BLaER1 (cell line): ENCODE results near the gene PHF10.
A peak's percentile ranks its signal among the peaks of the same experiment; 100 is the strongest.

ENCODE experiments used
- H3K27ac ChIP-seq: shearing (Covaris generic); formaldehyde crosslinking; 2 replicates; pipeline ENCODE4 v1.8.1; 2022
- H3K27me3 ChIP-seq: shearing (Covaris generic); formaldehyde crosslinking; 2 replicates; pipeline ENCODE4 v1.8.1; 2022
- H3K36me3 ChIP-seq: shearing (Covaris generic); formaldehyde crosslinking; 2 replicates; pipeline ENCODE4 v1.8.1; 2022
- H3K4me1 ChIP-seq: shearing (Covaris generic); formaldehyde crosslinking; 2 replicates; pipeline ENCODE4 v1.8.1; 2022
- H3K4me2 ChIP-seq: shearing (Covaris generic); formaldehyde crosslinking; 2 replicates; pipeline ENCODE4 v1.8.1; 2022
- H3K4me3 ChIP-seq: shearing (Covaris generic); formaldehyde crosslinking; 2 replicates; pipeline ENCODE4 v1.8.1; 2022
- H3K9ac ChIP-seq: shearing (Covaris generic); formaldehyde crosslinking; 2 replicates; pipeline ENCODE4 v1.8.1; 2022
- H3K9me3 ChIP-seq: shearing (Covaris generic); formaldehyde crosslinking; 2 replicates; pipeline ENCODE4 v1.8.1; 2022
- H4K20me1 ChIP-seq: shearing (Covaris generic); formaldehyde crosslinking; 2 replicates; pipeline ENCODE4 v1.8.1; 2022
- Cebpa-rat ChIP-seq: shearing (Covaris generic); IDR thresholded peaks from 2 replicates; pipeline ENCODE4 v1.8.1; 2022

The PHF10 gene

DNA sequence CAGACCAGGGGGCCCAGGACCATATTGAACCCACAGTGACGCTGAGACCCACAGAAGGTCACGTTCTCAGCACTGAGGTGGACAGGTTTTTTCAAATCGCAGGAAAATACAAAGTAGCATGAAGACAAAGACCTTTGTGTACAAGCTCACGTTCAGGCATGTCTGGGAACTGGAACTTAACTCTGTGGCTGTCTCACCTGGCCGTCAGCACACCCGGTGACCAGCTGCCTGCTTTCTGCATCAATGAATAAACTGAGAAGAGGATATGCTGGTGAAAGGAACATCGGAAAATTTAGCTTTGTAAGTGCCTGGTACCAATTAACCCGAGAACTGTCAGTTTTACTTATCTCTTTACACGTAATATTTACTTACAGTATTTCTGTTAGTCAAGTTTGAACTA lies 59.0 kb downstream of the PHF10 start:
- Histone ChIP-seq H3K36me3 (peaks cover 72% of the 10 kb centered on the region), H3K27me3 (no peaks in the 10 kb centered on the region), H4K20me1 (no peaks in the 10 kb centered on the region), H3K4me1 (peaks cover 8% of the 10 kb centered on the region), H3K27ac (no peak overlapping the region), H3K4me2 (no peak overlapping the region), H3K9me3 (no peaks in the 10 kb centered on the region), H3K4me3 (no peak overlapping the region), H3K9ac (no peak overlapping the region)
- TF ChIP-seq Cebpa-rat, result no peak

- H3K36me3 ChIP-seq, result peaks cover 77% of the 10 kb centered on the region
- H3K9ac ChIP-seq, result no peak overlapping the region
- peaks cover 6% of the 10 kb centered on the region for H3K4me1 ChIP-seq
- no peak overlapping the region for H3K4me2 ChIP-seq
- H3K9me3 ChIP-seq, result no peaks in the 10 kb centered on the region
- H3K27ac ChIP-seq, result no peak overlapping the region
- no peaks in the 10 kb centered on the region for H3K27me3 ChIP-seq
- no peak overlapping the region for H3K4me3 ChIP-seq
- H4K20me1 ChIP-seq, result no peaks in the 10 kb centered on the region
- TF ChIP-seq Cebpa-rat, result no peak
These were observed 60.1 kb downstream of the PHF10 start for GRCh38 chr6:169664227-169664626.

DNA sequence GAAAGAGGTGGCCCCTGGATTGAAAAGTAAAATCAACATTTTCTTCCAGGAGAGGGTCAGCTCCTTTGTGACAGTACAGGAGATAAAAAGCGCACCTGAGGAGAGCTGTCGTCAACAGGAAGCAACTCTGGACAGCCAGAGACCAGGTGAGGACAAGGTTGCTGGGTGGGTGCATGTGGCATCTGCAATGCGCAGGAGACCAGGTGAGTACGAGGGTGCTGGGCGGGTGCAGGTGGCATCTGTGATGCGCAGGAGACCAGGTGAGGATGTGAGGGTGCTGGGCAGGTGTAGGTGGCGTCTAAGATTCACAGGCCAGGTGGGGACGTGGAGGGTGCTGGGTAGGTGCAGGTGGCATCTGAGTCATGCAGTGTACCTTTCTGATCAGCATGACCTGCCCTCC lies 60.8 kb downstream of the PHF10 start:
- Histone ChIP-seq H3K9me3 (no peaks in the 10 kb centered on the region), H3K4me3 (no peak overlapping the region), H3K9ac (no peak overlapping the region), H3K36me3 (peaks cover 75% of the 10 kb centered on the region), H3K4me1 (peaks cover 14% of the 10 kb centered on the region), H4K20me1 (no peaks in the 10 kb centered on the region), H3K27me3 (no peaks in the 10 kb centered on the region), H3K27ac (no peak overlapping the region), H3K4me2 (no peak overlapping the region)
- no peak for TF ChIP-seq Cebpa-rat

GRCh38 chr6:169661391-169661756 lies 62.9 kb downstream of the PHF10 start:
- peaks cover 35% of the 10 kb centered on the region for H3K4me1 ChIP-seq
- no peak overlapping the region for H3K4me3 ChIP-seq
- peaks cover 68% of the 10 kb centered on the region for H3K36me3 ChIP-seq
- H3K9ac ChIP-seq, result no peak overlapping the region
- H4K20me1 ChIP-seq, result no peaks in the 10 kb centered on the region
- no peak for TF ChIP-seq Cebpa-rat
- no peak overlapping the region for H3K4me2 ChIP-seq
- H3K27me3 ChIP-seq, result no peaks in the 10 kb centered on the region
- no peak overlapping the region for H3K27ac ChIP-seq
- no peaks in the 10 kb centered on the region for H3K9me3 ChIP-seq

DNA sequence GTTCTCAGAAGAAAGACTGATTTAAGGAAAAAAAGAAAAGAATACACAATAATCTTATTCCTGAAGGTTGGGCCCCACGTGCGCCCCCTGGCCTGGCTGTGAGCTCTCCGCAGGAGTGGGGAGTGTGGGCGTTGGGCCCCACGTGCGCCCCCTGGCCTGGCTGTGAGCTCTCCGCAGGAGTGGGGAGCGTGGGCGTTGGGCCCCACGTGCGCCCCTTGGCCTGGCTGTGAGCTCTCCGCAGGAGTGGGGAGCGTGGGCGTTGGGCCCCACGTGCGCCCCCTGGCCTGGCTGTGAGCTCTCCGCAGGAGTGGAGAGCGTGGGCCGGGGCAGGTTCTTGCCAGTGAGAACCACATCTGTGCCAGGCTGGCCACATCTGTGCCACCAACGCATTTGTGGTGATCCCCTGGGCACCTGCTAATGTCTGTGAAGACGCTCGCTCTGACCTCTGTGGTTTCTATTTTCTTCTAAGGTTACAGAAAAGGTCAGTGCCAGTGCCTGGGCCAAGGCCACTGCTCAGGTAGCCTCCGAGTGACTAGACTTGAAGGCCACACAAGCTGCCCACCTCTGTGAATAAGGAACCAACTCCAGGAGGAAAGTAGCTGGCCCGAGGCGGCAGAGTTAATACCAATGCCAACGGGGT lies 63.4 kb downstream of the PHF10 start:
- H3K9me3 ChIP-seq, result no peaks in the 10 kb centered on the region
- H3K4me1 ChIP-seq, result peaks cover 40% of the 10 kb centered on the region
- H3K27me3 ChIP-seq, result no peaks in the 10 kb centered on the region
- no peaks in the 10 kb centered on the region for H4K20me1 ChIP-seq
- H3K4me2 ChIP-seq, result no peak overlapping the region
- H3K27ac ChIP-seq, result no peak overlapping the region
- H3K9ac ChIP-seq, result no peak overlapping the region
- TF ChIP-seq Cebpa-rat, result no peak
- H3K36me3 ChIP-seq, result peaks cover 70% of the 10 kb centered on the region
- no peak overlapping the region for H3K4me3 ChIP-seq

DNA sequence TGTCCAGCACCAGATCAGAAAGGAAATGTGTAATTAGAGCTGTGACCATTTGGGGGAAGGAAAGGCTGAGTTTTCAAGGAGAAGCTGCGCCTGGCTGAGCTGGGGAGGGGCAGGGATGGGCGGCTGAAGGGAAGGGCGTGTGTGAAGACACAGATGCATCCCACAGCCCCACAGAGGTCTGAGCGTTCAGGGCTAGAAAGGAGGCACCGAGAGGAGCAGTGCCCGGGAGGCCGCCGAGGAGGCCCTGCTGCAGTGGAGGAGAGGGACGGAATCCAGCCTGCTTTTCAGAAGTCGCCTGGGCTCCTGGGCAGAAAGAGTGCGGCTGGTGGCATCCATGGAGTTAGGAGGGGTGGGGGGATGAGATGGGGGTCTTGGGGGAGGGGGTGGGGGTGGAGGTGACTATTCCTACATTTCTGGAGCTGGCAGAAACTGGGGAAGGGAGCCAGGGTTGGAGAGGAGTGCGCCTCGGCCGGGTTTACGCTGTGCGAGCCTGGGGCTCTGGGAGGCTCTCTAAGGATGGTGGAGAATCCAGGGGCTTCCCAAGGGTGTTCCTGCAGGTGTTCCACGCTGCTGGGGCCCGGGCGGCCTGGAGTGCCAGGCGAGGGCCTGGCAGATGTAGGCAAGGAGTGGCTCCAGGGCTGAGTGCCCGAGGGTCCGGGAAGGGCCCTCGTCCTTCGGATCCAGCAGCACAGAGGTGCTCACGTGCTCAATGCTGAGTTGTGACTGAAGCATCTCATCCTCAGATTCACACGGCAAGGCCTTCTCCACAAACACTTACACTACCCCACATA lies 64.3 kb downstream of the PHF10 start:
- Histone ChIP-seq H3K36me3 (peaks cover 63% of the 10 kb centered on the region), H3K27me3 (no peaks in the 10 kb centered on the region), H3K4me3 (no peak overlapping the region), H4K20me1 (no peaks in the 10 kb centered on the region), H3K27ac (peak overlapping the region; percentile 46), H3K9ac (no peak overlapping the region), H3K4me1 (peaks cover 48% of the 10 kb centered on the region), H3K4me2 (no peak overlapping the region), H3K9me3 (no peaks in the 10 kb centered on the region)
- no peak for TF ChIP-seq Cebpa-rat

GRCh38 chr6:169657284-169657610 lies 67.1 kb downstream of the PHF10 start:
- H3K9ac ChIP-seq, result no peak overlapping the region
- no peak for TF ChIP-seq Cebpa-rat
- H3K4me2 ChIP-seq, result peak overlapping the region; percentile 85
- H3K27ac ChIP-seq, result no peak overlapping the region
- no peaks in the 10 kb centered on the region for H3K9me3 ChIP-seq
- H3K4me3 ChIP-seq, result no peak overlapping the region
- no peaks in the 10 kb centered on the region for H3K27me3 ChIP-seq
- no peaks in the 10 kb centered on the region for H4K20me1 ChIP-seq
- peaks cover 49% of the 10 kb centered on the region for H3K4me1 ChIP-seq
- H3K36me3 ChIP-seq, result peaks cover 44% of the 10 kb centered on the region

DNA sequence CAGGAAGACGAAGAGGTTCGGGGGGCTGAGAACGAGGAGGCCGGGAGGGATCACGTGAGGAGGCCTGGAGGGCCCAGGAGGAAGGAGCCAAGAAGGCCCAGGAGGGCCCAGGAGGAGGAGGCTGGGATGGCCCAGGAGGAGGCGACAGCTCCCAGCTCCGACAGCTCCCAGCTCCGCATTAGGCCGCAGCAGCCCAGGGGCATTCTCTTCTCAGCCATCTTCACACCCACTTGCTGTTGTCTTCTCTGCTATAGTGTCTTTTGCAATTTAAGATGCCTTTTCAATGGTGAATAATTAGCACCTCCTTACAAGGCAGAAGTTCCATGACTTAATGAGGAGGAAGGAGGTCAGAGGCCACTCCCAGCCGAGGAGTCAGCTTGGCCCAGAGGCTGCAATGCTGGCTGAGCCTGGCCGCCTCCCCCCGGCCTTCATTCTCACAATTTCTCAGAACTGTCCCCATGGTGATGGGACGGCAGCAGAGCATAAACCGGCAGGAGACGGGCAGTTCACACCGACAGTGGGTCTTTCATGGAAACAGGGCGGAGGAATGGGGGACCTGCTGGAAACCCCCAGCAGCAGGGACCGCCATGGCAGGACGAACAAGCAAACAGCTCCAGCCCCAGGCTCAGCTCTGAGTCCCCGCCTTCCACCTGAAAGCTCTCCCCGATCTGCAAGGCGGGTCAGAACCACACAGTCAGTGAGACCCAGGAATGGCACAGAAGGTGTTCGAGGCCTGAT lies 67.6 kb downstream of the PHF10 start:
- no peak overlapping the region for H3K9ac ChIP-seq
- no peak for TF ChIP-seq Cebpa-rat
- peak overlapping the region; percentile 85 for H3K4me2 ChIP-seq
- H3K36me3 ChIP-seq, result peaks cover 45% of the 10 kb centered on the region
- H3K27ac ChIP-seq, result no peak overlapping the region
- H4K20me1 ChIP-seq, result no peaks in the 10 kb centered on the region
- no peaks in the 10 kb centered on the region for H3K9me3 ChIP-seq
- no peaks in the 10 kb centered on the region for H3K27me3 ChIP-seq
- peaks cover 49% of the 10 kb centered on the region for H3K4me1 ChIP-seq
- H3K4me3 ChIP-seq, result no peak overlapping the region

GRCh38 chr6:169654598-169655391 lies 69.5 kb downstream of the PHF10 start:
- H3K9ac ChIP-seq, result peak overlapping the region; percentile 66
- H3K36me3 ChIP-seq, result peaks cover 33% of the 10 kb centered on the region; the same call in 1 of the 2 replicates
- H3K27me3 ChIP-seq, result no peaks in the 10 kb centered on the region
- no peak for TF ChIP-seq Cebpa-rat
- H3K9me3 ChIP-seq, result no peaks in the 10 kb centered on the region
- H4K20me1 ChIP-seq, result no peaks in the 10 kb centered on the region
- H3K27ac ChIP-seq, result peak overlapping the region; percentile 55; the same call in 1 of the 2 replicates
- H3K4me3 ChIP-seq, result peak overlapping the region; percentile 66
- peaks cover 48% of the 10 kb centered on the region for H3K4me1 ChIP-seq
- H3K4me2 ChIP-seq, result peak overlapping the region; percentile 85
